HG03575 (cell line): Measurements from ENCODE around the gene ISY1.
A peak's percentile ranks its signal among the peaks of the same experiment; 100 is the strongest.
"Not testable (repeated sequence)": the region's sequence is repeated elsewhere in the genome, so short reads cannot be mapped to it uniquely, and the experiment has no call there.

Experiments used
- ATAC-seq: cut with Tn5 transposase; IDR thresholded peaks from one replicate; pipeline ENCODE4 v1.9.1; 2021; ENCODE audit not compliant: unreplicated experiment, insufficient number of reproducible peaks, low FRiP score; ENCODE audit errors: extremely low read depth

Gene ISY1

DNA sequence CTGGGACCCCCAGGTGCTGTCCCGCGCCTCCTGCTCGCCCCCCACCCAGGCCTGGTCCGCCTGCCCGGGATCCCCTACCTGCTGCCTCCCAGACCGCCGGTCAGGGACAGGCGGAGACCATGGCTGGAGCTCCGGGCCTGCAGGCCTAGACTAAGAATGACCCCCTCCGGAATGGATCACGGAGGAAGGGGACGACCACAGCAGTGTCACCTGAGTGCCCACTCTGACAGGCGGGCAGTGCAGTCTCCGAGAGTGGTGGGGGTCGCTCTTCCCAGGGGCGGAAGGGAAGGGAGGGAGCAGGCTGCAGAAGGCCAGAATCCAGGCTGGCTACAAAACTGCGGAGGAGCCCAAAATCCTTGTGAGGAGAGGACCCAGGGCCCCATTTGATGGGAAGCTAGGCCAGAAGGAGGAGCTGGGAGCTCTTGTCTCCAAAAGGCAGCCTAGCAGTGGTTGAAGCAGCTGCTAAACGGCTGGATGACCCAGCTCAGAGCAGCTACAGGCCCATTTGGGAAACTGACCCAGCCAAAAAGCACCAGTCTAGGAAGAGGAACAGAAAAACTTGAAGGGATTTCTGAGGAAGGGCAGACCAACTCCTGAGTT is 38.4 kb downstream of the ISY1 start:
- ATAC-seq: no peak

GRCh38 chr3:129121792-129122411 is 39.0 kb downstream of the ISY1 start, which contains the start of gene RAB43:
Gene RAB43 (minus strand): TSS chr3:129121804. CDS start chr3:129121489, 315 bp downstream.
- no peak for ATAC-seq

- no peak for ATAC-seq
Observed at GRCh38 chr3:129121016-129121791, 39.7 kb downstream of the ISY1 start.

DNA sequence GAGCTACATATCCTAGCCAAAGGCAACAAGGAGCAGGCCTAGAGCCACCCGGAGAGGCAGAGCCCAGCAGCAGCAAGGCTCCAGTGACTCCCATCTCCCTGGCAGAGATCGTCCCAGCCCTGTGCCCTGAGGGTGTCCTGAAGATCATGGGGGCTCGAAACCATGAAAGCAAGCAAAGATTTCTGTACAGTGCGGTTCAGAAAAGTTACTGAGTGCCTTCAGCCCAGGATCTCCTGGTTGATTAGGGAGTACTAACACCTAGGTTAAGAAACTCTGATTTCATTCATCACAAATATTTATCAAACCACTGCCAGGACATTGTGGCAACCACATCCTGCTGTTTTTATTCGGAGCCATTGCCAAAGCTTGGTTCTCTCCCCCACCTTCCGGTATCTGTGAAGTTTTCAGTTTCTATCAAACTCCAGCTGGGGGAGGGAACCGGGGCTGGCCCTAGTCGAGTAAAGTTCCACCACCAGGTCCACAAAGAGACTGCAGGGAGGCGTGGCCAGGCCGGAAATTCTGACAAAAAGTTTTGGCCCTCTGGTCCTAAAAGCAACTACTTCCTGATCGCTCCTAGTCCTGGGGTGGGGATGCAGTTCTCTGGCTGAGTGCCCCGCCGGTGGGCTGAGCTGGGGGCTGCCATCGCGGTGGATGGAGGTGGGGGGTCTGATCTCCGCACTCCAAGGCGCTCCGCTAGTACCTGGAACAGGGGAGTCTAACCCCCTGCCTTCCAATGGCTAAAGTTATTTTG is 40.4 kb downstream of the ISY1 start:
- peak; percentile 50 for ATAC-seq

GRCh38 chr3:129119365-129120100 is 41.3 kb downstream of the ISY1 start:
- ATAC-seq: no peak

DNA sequence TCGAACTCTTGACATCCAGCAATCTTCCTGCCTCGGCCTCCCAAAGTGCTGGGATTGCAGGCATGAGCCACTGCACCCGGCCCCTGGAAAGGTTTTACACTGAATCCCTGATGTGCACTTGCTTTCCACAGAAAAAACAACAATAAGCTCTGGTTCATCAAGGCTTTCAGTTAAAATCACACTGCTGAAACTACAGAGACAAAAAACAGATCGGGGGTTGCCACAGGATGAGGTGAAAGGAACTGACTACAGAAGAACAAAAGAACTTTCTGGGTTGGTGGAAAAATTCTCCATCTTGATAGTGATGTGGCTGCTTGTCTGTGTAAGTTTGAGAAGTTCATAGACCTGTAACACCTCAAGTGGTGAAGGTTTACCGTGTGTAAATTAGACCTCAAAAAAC is 42.1 kb downstream of the ISY1 start:
- ATAC-seq: no peak

- ATAC-seq: no peak
Observed at GRCh38 chr3:129117134-129117533, 43.7 kb downstream of the ISY1 start.

- no peak for ATAC-seq
Observed at GRCh38 chr3:129116482-129116946, 44.3 kb downstream of the ISY1 start.

- no peak for ATAC-seq
Observed at GRCh38 chr3:129114455-129114854, 46.4 kb downstream of the ISY1 start.

GRCh38 chr3:129112308-129113052 is 48.4 kb downstream of the ISY1 start:
- no peak for ATAC-seq

- not testable (repeated sequence) for ATAC-seq
Observed at GRCh38 chr3:129111076-129111780, 49.6 kb downstream of the ISY1 start.

- no peak for ATAC-seq
Observed at GRCh38 chr3:129107793-129108192, 53.1 kb downstream of the ISY1 start.

DNA sequence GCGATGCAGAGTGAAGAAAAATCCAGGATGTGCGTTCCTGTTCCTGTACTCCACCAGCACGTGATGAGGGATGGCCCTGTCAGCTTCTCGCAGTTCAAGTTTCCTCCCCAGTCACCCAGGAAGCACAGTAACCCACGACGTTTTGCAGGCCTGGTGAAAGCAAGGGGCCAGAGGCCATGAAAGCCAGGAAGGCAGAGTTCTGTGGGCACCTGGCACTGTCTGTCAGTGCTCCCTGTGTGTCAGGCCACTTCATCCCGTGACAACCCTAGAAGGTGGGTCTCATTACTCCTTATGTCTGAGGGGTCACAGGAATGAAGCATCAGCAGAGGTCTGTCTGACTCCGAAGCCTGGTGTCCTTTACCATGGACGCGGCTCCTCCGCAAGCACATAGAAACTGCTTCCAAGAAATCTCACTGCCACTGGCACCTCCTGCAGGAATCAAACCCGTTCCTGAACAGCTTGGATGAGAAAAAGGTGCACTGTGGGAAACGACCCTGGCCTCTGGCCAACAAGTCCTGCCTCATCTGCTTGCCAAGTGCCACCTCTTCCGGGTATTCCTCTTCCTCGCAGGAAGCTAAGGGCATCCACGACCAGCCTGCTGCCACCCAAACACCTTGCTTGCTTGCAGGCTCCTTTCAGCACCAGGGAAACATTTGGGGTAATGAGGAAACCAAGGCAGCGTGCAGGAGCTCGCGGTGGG is 53.8 kb downstream of the ISY1 start:
- no peak for ATAC-seq

- ATAC-seq: no peak
Observed at GRCh38 chr3:129106320-129106719, 54.5 kb downstream of the ISY1 start.

- ATAC-seq: no peak
Observed at GRCh38 chr3:129105862-129106261, 55.0 kb downstream of the ISY1 start.

GRCh38 chr3:129104498-129105079 is 56.3 kb downstream of the ISY1 start:
- ATAC-seq: no peak

DNA sequence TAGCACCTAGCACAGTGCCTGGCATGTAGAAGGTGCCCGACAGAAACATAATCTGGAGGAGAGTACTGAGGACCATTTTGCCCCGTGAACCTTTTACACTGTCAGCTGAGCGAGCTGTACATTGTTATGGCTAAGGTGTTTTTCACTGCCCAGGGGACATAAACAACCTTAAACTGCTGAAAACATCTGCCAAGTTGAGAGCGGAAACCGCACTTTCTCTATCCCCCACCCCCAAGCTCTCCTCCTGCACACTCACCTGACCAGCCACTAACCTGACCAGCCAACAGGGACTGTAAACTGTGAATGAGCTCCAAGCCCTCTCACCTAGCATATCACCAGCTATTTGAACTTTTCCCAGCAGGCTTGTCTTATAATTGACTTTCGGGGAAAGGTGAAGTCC is 56.8 kb downstream of the ISY1 start:
- ATAC-seq: no peak
